HG03460 (cell line): Measurements from ENCODE around the gene FSIP1.

ENCODE experiments used
- ATAC-seq: cut with Tn5 transposase; IDR thresholded peaks from one replicate; pipeline ENCODE4 v1.9.1; 2021; ENCODE audit not compliant: unreplicated experiment

Gene FSIP1

DNA sequence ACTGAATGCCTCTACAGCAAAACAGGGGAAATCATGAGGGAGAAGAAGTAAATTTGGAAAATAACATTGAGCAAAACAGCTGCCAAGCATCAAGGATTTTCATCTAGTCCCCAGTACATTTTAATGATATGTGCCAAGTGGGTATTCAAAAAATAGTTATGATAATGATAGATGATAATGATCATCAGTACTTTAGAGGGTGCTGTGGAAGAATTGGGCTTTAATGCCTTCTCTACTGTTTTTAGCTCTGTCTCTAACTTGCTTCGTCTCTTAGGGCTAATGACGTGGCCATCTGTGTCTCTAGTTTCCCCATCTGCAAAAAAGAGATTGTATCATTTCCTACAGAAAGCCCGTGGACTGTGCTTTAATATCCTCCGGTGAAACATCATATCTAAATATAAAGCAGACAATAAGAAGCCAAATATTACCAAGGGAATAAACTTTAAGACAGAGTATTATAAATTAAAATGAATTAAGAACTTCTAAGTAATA, 10.2 kb upstream of the FSIP1 start:
- no peak for ATAC-seq

- ATAC-seq: no peak
Measured at GRCh38 chr15:39792025-39792843, 9.6 kb upstream of the FSIP1 start.

GRCh38 chr15:39789736-39790135, 7.1 kb upstream of the FSIP1 start:
- no peak for ATAC-seq

- no peak for ATAC-seq
Measured at GRCh38 chr15:39788800-39789565, 6.3 kb upstream of the FSIP1 start.

- no peak for ATAC-seq
Measured at GRCh38 chr15:39788108-39788507, 5.5 kb upstream of the FSIP1 start.

DNA sequence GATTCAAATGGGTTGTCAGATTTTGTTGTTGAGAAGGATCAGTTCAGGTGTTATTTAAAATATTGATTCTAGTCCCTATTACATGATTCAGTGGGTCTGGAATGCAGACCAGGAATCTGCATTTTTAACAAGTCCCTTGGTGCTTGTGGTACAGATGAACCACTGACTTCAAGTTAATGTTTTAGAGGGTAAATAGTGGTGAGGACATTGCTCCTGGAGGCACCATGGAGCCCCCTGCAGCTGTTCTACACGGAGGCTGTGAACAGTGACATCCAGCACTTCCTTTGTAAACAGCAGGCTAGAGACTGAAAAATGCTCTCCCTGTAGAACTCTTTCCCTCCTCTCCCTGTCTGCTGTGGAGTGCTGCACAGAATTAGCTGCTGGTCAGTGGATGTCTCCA, 4.8 kb upstream of the FSIP1 start:
- no peak for ATAC-seq

- ATAC-seq: no peak
Measured at GRCh38 chr15:39786447-39787056, 3.9 kb upstream of the FSIP1 start.

GRCh38 chr15:39785841-39786240, 3.2 kb upstream of the FSIP1 start:
- ATAC-seq: no peak

GRCh38 chr15:39785139-39785538, 2.5 kb upstream of the FSIP1 start:
- no peak for ATAC-seq

DNA sequence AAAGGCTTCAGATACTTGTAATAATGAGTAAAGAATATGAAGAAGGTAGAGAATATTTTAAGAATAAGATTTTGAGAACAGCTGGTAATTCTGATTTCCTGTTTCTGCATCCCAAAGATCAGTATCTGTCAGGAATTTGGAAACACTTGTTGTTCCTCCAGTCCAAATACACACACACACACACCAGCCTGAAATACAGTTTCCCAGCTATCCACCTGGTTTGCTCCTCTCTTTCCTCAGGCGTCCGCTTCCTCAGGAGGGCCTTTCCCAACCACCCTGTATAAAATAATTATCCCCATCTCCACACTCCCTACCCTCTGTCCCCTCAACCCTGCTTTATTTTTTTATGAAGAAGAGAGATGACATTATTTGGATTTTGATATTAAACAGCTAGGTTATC, 2.0 kb upstream of the FSIP1 start:
- ATAC-seq: no peak

- no peak for ATAC-seq
Measured at GRCh38 chr15:39784125-39784524, 1.5 kb upstream of the FSIP1 start.

DNA sequence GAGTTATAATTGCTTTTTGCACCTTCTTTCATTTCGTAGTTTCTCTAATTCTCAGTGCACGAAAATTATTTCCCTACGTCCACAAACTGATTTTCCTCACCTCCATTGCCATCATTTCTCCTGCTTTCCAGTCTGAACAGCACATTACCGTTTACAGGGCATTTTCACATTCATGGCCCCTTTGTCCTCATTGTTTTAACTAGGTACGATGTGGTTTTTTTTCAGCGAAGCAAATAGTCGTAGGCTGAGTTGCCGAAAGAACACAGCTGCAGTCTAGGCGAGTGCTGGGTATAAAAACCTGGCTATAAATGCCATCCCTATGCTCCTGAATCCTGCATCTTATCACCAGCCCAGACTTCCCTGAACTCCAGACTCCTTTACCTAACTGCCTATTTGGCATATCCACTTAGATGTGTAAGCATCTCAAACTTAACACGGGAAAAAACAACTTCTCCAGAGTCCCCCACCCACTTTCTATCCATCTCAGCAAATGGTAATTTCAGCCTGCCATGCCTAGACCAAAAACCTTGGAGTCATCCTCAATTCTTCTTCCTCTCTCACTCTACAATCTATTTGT, 691 bp upstream of the FSIP1 start:
- no peak for ATAC-seq

GRCh38 chr15:39781967-39782302, 706 bp downstream of the FSIP1 start:
- ATAC-seq: no peak

DNA sequence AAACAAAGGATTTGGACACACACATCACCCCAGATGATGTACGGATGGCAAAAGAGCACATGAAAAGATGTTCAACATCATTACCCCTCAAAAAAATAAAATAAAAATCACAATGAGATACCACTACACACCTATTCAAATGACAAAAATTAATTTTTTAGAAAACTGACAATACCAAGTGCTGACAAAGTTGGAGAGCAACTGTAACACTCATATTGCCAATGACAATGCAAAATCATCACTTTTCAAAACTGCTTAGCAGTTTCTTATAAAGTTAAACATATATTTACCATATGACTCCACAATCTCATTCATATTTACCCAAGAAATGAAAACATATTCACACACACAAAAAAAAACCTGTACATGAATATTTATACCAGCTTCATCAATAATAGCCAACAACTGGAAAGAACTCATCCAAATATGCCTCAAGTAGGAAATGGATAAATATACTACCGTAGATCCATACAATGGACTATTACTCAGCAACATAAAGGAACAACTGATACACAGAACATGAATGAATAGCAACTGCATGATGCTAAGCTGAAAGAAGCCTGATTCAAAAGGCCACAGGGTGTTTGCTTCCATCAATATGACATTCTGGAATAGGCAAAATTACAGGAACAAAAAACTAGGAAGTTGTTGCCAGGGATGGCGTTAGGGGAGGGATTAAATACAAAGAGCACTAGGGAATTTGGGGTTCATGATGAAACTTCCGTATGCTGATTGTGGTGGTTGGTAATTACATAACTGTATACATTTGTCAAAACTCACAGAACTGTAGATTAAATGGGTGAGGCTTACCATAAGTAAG, 1.3 kb downstream of the FSIP1 start:
- no peak for ATAC-seq

DNA sequence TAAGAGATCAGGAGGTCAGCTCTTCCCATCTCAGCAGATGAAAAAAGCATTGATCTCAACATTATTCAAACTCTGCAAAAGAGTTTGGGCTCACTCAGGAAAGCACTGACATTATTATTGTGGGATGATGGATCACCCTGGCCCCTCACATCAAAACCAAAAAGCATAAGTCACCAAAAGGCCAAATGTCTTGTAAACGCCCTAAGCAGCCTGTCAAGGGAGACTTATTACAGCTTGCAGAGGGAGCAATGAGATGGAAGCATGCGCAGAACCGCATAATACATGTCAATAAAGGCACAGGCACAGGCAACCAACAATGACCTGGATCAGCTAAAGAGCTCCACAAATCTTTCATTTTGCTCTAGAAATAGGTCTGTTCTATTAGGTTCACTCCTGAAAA, 4.6 kb downstream of the FSIP1 start:
- ATAC-seq: no peak

GRCh38 chr15:39777496-39777895, 5.1 kb downstream of the FSIP1 start:
- ATAC-seq: no peak

DNA sequence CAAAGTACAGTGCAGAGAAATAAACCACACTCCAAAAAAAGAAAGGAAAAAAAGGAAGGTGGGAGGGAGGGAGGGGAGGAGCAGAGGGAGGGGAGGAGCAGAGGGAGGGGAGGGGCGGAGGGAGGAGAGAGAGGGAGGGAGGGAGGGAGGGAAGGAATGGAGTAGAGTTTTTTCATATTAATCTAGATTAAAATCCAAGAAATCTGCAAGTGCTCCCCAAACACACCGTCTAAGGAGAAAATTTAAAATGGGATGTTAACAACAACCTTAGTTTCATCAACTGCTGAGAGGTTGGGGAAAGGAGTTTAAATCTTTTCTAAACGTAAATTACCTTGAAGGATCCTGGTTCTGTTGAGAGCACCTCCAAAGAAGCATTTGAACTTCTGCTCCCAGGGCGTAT, 6.6 kb downstream of the FSIP1 start:
- ATAC-seq: no peak

DNA sequence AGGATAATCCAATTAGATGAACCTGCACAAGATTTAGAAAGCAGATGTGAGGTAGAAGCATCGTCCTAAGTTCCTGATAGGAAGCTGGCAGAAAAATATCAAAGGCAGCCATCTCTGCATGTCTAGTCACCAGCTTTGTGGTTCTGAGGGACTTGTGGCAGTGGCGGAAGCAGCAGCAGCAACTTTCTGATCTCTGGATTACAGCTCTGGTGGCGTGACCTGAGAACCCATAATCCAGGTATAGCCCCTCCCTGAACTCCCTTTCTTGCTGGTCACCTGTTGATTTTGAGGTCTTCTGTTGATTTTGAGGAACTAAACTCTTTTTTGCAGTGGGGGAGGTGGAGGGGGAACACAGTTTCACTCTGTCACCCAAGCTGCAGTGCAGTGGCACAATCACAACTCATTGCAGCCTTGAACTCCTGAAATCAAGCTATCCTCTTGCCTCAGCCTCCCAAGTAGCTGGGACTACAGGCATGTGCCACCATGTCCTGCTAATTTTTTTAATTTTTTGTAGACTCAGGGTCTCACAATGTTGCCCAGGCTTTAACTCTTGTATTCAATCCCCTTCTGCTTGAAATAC, 7.9 kb downstream of the FSIP1 start:
- ATAC-seq: no peak

- ATAC-seq: no peak
Measured at GRCh38 chr15:39770748-39771689, 11.6 kb downstream of the FSIP1 start.
